HepG2 (cell line): ENCODE results near the gene NUPR2. TPM values are rescaled to one million over a fixed set of nuclear protein-coding genes. Genes with fewer than 3 reads are reported as not detected.

Experiments
- BHLHE40 ChIP-seq: IDR thresholded peaks from 2 replicates; pipeline ENCODE4 v1.6.1; 2011; ENCODE audit warnings: low read length, improper control_type of control experiment
- CBX2 ChIP-seq, 2 experiments: fragments of 200-600 bp in 1 of 2; sonication (generic); formaldehyde crosslinking in 1 of 2; IDR thresholded peaks; 2 replicates each; pipeline versions ENCODE4 v1.7.0 to v1.8.1; 2018 to 2022; ENCODE audit warnings: low read depth in 2 of 2, low read length in 1 of 2, mild to moderate bottlenecking in 1 of 2, missing genetic modification reagents in 1 of 2
- GLI4 ChIP-seq: sonication (generic); formaldehyde crosslinking; IDR thresholded peaks from 2 replicates; pipeline ENCODE4 v1.5.1; 2020; ENCODE audit warnings: missing genetic modification reagents, mild to moderate bottlenecking, moderate library complexity, borderline replicate concordance
- HOMEZ ChIP-seq: IDR thresholded peaks from 2 replicates; pipeline ENCODE4 v1.6.1; 2016; ENCODE audit warnings: low read depth
- KDM5B ChIP-seq: sonication (generic); formaldehyde crosslinking; IDR thresholded peaks from 2 replicates; pipeline ENCODE4 v1.4.0; 2020; ENCODE audit warnings: missing genetic modification reagents, mild to moderate bottlenecking, borderline replicate concordance
- MATR3 ChIP-seq: sonication (generic); formaldehyde crosslinking; IDR thresholded peaks from 2 replicates; pipeline ENCODE4 v1.4.0; 2020; ENCODE audit warnings: missing genetic modification reagents
- MED13 ChIP-seq: sonication (generic); formaldehyde crosslinking; IDR thresholded peaks from 2 replicates; pipeline ENCODE4 v1.5.0; 2020; ENCODE audit warnings: missing genetic modification reagents
- NPAS2 ChIP-seq: sonication (generic); formaldehyde crosslinking; IDR thresholded peaks from 2 replicates; pipeline ENCODE4 v1.8.0; 2022; ENCODE audit warnings: mild to moderate bottlenecking, missing genetic modification reagents, borderline replicate concordance
- NRL ChIP-seq: sonication (generic); formaldehyde crosslinking; IDR thresholded peaks from 2 replicates; pipeline ENCODE4 v1.5.0; 2020; ENCODE audit warnings: missing genetic modification reagents, mild to moderate bottlenecking, moderate library complexity, borderline replicate concordance
- RBM39 ChIP-seq: fragments of 200-400 bp; formaldehyde crosslinking; IDR thresholded peaks from one replicate; pipeline ENCODE4 v1.6.1; 2018; ENCODE audit warnings: antibody characterized with exemption, mild to moderate bottlenecking, low read depth, low read length; ENCODE audit not compliant: poor library complexity, severe bottlenecking
- SMARCC2 ChIP-seq: fragments of 450-650 bp; IDR thresholded peaks from 2 replicates; pipeline ENCODE4 v1.6.1; 2017; ENCODE audit warnings: antibody characterized with exemption, mild to moderate bottlenecking
- SPEN ChIP-seq: sonication (generic); formaldehyde crosslinking; IDR thresholded peaks from 2 replicates; pipeline ENCODE4 v1.5.1; 2020; ENCODE audit warnings: low read depth, mild to moderate bottlenecking, missing genetic modification reagents
- SRSF1 ChIP-seq: fragments of 200-400 bp; formaldehyde crosslinking; optimal IDR thresholded peaks from 2 replicates; pipeline ENCODE3; 2017; ENCODE audit warnings: mild to moderate bottlenecking, low read depth, low read length, moderate library complexity
- TBP ChIP-seq: sonication (generic); formaldehyde crosslinking; IDR thresholded peaks from 2 replicates; pipeline ENCODE4 v1.5.0; 2020; ENCODE audit warnings: missing genetic modification reagents
- ZFP82 ChIP-seq: sonication (generic); formaldehyde crosslinking; IDR thresholded peaks from 2 replicates; pipeline ENCODE4 v1.5.1; 2020; ENCODE audit warnings: mild to moderate bottlenecking, missing genetic modification reagents, borderline replicate concordance
- ZMYM3 ChIP-seq: sonication (generic); formaldehyde crosslinking; IDR thresholded peaks from 2 replicates; pipeline ENCODE4 v1.5.1; 2020; ENCODE audit warnings: mild to moderate bottlenecking, missing genetic modification reagents
- ZNF33B ChIP-seq: sonication (generic); formaldehyde crosslinking; IDR thresholded peaks from 2 replicates; pipeline ENCODE4 v1.5.1; 2020; ENCODE audit warnings: mild to moderate bottlenecking, missing genetic modification reagents
- ZNF432 ChIP-seq: sonication (generic); formaldehyde crosslinking; IDR thresholded peaks from 2 replicates; pipeline ENCODE4 v1.5.0; 2020; ENCODE audit warnings: missing genetic modification reagents, mild to moderate bottlenecking, borderline replicate concordance
- ZNF547 ChIP-seq: sonication (generic); formaldehyde crosslinking; IDR thresholded peaks from 2 replicates; pipeline ENCODE4 v1.5.1; 2020; ENCODE audit warnings: mild to moderate bottlenecking, missing genetic modification reagents
- ZNF570 ChIP-seq: sonication (generic); formaldehyde crosslinking; IDR thresholded peaks from 2 replicates; pipeline ENCODE4 v1.4.0; 2020; ENCODE audit warnings: mild to moderate bottlenecking, missing genetic modification reagents, borderline replicate concordance
- ZNF577 ChIP-seq: sonication (generic); formaldehyde crosslinking; IDR thresholded peaks from 2 replicates; pipeline ENCODE4 v1.4.0; 2020; ENCODE audit warnings: mild to moderate bottlenecking, low read depth, missing genetic modification reagents, borderline replicate concordance
- ZNF703 ChIP-seq: sonication (generic); formaldehyde crosslinking; IDR thresholded peaks from 2 replicates; pipeline ENCODE4 v1.5.1; 2020; ENCODE audit warnings: missing genetic modification reagents, mild to moderate bottlenecking, moderate library complexity, borderline replicate concordance
- polyA plus RNA-seq, 8 experiments: library from polyadenylated mRNA; depleted of rRNA in 3 of 8; stranded (reverse) in 7 of 8; unstranded in 1 of 8; fragments of >200 nt; fragmentation: Illumina TruSeq in 4 of 8; extraction: Trizol in 4 of 8; gene quantifications; 2 replicates each; pipeline versions ENCODE4 v1.2.1 to v1.2.3, GENCODE V29; 2011 to 2016; ENCODE audit warnings: low read depth in 4 of 8, missing spikeins in 1 of 8, mixed read lengths in 1 of 8; ENCODE audit not compliant: insufficient read depth in 1 of 8
- total RNA-seq, 5 experiments: library from RNA; depleted of rRNA; stranded (reverse); fragments of >200 nt; fragmentation: Illumina TruSeq; extraction: Trizol; gene quantifications; 2 replicates each; pipeline ENCODE4 v1.2.3, GENCODE V29; 2016; ENCODE audit warnings: low read depth in 1 of 5
- TF ChIP-seq, protein P1 (sequence below): sonication (generic); formaldehyde crosslinking; IDR thresholded peaks from 2 replicates; pipeline ENCODE4 v1.5.1; 2020; ENCODE audit warnings: mild to moderate bottlenecking, missing genetic modification reagents

The NUPR2 gene
- total and polyA plus RNA-seq, 2 of the 13 experiments (the other 11 are each of a cell fraction or from before 2014, with no cell fraction given) = not detected

GRCh38 chr7:56106108-56107073, 9.8 kb downstream of the NUPR2 start, which contains the start of gene CHCHD2 (continued):
- TF ChIP-seq, protein P1, sequence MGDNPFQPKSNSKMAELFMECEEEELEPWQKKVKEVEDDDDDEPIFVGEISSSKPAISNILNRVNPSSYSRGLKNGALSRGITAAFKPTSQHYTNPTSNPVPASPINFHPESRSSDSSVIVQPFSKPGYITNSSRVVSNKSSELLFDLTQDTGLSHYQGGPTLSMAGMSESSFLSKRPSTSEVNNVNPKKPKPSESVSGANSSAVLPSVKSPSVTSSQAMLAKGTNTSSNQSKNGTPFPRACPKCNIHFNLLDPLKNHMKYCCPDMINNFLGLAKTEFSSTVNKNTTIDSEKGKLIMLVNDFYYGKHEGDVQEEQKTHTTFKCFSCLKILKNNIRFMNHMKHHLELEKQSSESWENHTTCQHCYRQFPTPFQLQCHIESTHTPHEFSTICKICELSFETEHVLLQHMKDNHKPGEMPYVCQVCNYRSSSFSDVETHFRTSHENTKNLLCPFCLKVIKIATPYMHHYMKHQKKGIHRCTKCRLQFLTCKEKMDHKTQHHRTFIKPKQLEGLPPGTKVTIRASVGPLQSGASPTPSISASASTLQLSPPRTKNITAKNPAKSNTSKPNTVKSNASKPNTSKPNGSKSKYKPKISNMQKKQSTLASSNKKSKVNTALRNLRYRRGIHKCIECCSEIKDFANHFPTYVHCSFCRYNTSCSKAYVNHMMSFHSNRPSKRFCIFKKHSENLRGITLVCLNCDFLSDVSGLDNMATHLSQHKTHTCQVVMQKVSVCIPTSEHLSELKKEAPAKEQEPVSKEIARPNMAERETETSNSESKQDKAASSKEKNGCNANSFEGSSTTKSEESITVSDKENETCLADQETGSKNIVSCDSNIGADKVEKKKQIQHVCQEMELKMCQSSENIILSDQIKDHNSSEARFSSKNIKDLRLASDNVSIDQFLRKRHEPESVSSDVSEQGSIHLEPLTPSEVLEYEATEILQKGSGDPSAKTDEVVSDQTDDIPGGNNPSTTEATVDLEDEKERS (CRISPR knock-in tag) = no peak
- peak; percentile 60; the same call in 1 of the 2 replicates for TF ChIP-seq ZNF33B (CRISPR knock-in tag)
- TF ChIP-seq HOMEZ (CRISPR knock-in tag) = 0 out of 2 replicates have a peak, but pooled peaks have one; percentile 47
- TF ChIP-seq KDM5B = peak; percentile 83; the same call in 1 of the 2 replicates
- no peak for TF ChIP-seq NPAS2 (CRISPR knock-in tag)
- TF ChIP-seq RBM39 = no peak
- TF ChIP-seq BHLHE40 = no peak
- TF ChIP-seq MATR3 (CRISPR knock-in tag) = no peak
- no peak for TF ChIP-seq SRSF1
- no peak for TF ChIP-seq ZMYM3 (CRISPR knock-in tag)
- TF ChIP-seq CBX2 (IDR thresholded peaks at IDR 0.05; ENCODE audit: low read depth, low read length) = no peak
- no peak for TF ChIP-seq CBX2 (CRISPR knock-in tag; IDR thresholded peaks at IDR 0.05; ENCODE audit: low read depth)
- peak; percentile 88; the same call in 1 of the 2 replicates for TF ChIP-seq ZFP82
- no peak for TF ChIP-seq ZNF432 (CRISPR knock-in tag)
- TF ChIP-seq MED13 = no peak
- TF ChIP-seq ZNF577 (CRISPR knock-in tag) = no peak
- peak; percentile 80 for TF ChIP-seq SPEN (CRISPR knock-in tag)
- TF ChIP-seq SMARCC2 = no peak
- peak; percentile 76; the same call in 1 of the 2 replicates for TF ChIP-seq ZNF547 (CRISPR knock-in tag)
- no peak for TF ChIP-seq ZNF570 (CRISPR knock-in tag)
- TF ChIP-seq NRL = peak; percentile 87
- 0 out of 2 replicates have a peak, but pooled peaks have one; percentile 44 for TF ChIP-seq ZNF703
- TF ChIP-seq TBP (CRISPR knock-in tag) = no peak
- TF ChIP-seq GLI4 (CRISPR knock-in tag) = peak; percentile 72; the same call in 1 of the 2 replicates
